T-cell (primary cell): ENCODE data around the gene PRMT1. TPM values are rescaled to one million over a fixed set of nuclear protein-coding genes. Genes with fewer than 3 reads are reported as not detected.

ENCODE experiments used
- ATAC-seq, 4 experiments: fragments of 200-7000 bp in 3 of 4; fragments of 150-1000 bp in 1 of 4; cut with Tn5 transposase; replicated peaks in 1 of 4; 1 replicate in 3 of 4; 2 replicates in 1 of 4; pipeline ENCODE4 v1.10.0; 2021; ENCODE audit warnings: moderate library complexity in 3 of 4, mild to moderate bottlenecking in 2 of 4, moderate number of reproducible peaks in 1 of 4
- CTCF ChIA-PET, 2 donors: fragments of 300-600 bp; sonication (Branson Sonifier 250); formaldehyde crosslinking; loops; one replicate each; lab custom pipeline; 2022; ENCODE audit warnings: antibody characterized with exemption in 2 of 2; lab: Charles Lee
- POLR2A ChIA-PET, 2 donors: fragments of 300-600 bp; sonication (Branson Sonifier 250); formaldehyde crosslinking; loops; one replicate each; lab custom pipeline; 2022; ENCODE audit warnings: antibody characterized with exemption in 2 of 2; lab: Charles Lee
- DNase-seq, 35 experiments: peaks; one replicate each; pipeline versions ENCODE4 v3.0.0 to v3.0.0-alpha.2; 2013 to 2023
- H3K27ac ChIP-seq: one replicate; pipeline ENCODE4 v1.5.1; 2013; ENCODE audit warnings: low read length
- H3K27me3 ChIP-seq, 2 experiments: replicated peaks in 1 of 2; 1 replicate in 1 of 2; 2 replicates in 1 of 2; pipeline versions ENCODE4 v1.6.1 to v1.7.0; 2013; ENCODE audit warnings: low read length in 1 of 2, mixed read lengths in 1 of 2; ENCODE audit not compliant: control insufficient read depth in 2 of 2, insufficient read depth in 2 of 2; ENCODE audit errors: extremely low read depth in 1 of 2
- H3K36me3 ChIP-seq, 2 donors: 1 replicate in 1 of 2; 2 replicates in 1 of 2; pipeline versions ENCODE4 v1.6.1 to v1.7.0; 2013; ENCODE audit warnings: low read length in 1 of 2; ENCODE audit not compliant: control insufficient read depth in 2 of 2, insufficient read depth in 1 of 2; ENCODE audit errors: extremely low read depth in 1 of 2
- H3K4me1 ChIP-seq, 2 experiments: 1 replicate in 1 of 2; 2 replicates in 1 of 2; pipeline versions ENCODE4 v1.6.1 to v1.7.0; 2013; ENCODE audit warnings: low read length in 2 of 2, mixed read lengths in 1 of 2; ENCODE audit not compliant: insufficient read depth in 2 of 2, control insufficient read depth in 1 of 2; ENCODE audit errors: extremely low read depth in 1 of 2
- H3K4me3 ChIP-seq, 2 donors: 1 replicate in 1 of 2; 2 replicates in 1 of 2; pipeline versions ENCODE4 v1.5.1 to v1.7.0; 2013; ENCODE audit warnings: mild to moderate bottlenecking in 2 of 2, low read length in 1 of 2, moderate library complexity in 1 of 2; ENCODE audit not compliant: control insufficient read depth in 1 of 2; ENCODE audit errors: extremely low read depth in 1 of 2
- H3K9me3 ChIP-seq: 2 replicates; pipeline ENCODE4 v1.7.0; 2013
- H3K27ac Mint-ChIP-seq, 2 donors: one replicate each; pipeline ENCODE4 v1.8.0; 2020 to 2021; ENCODE audit warnings: mild to moderate bottlenecking in 2 of 2, mixed read lengths in 2 of 2
- H3K27me3 Mint-ChIP-seq, 2 donors: one replicate each; pipeline ENCODE4 v1.8.0; 2021 to 2022; ENCODE audit warnings: mixed read lengths in 2 of 2
- H3K36me3 Mint-ChIP-seq: one replicate; pipeline ENCODE4 v1.8.0; 2021; ENCODE audit warnings: mixed read lengths
- H3K4me1 Mint-ChIP-seq, 3 donors: one replicate each; pipeline ENCODE4 v1.8.0; 2020 to 2022; ENCODE audit warnings: mixed read lengths in 3 of 3, mild to moderate bottlenecking in 1 of 3
- H3K4me3 Mint-ChIP-seq, 3 donors: one replicate each; pipeline ENCODE4 v1.8.0; 2020 to 2022; ENCODE audit warnings: mild to moderate bottlenecking in 3 of 3, mixed read lengths in 3 of 3, moderate library complexity in 3 of 3
- H3K9me3 Mint-ChIP-seq, 3 donors: one replicate each; pipeline ENCODE4 v1.8.0; 2020 to 2022; ENCODE audit warnings: mixed read lengths in 3 of 3
- WGBS: methylation state at CpG from one replicate; pipeline ENCODE4 v1.1.5; 2013; ENCODE audit warnings: missing lambda C conversion rate; ENCODE audit not compliant: insufficient coverage; 5-methylcytosine and 5-hydroxymethylcytosine counted together
- total RNA-seq, 35 experiments: library from RNA in 6 of 35; stranded (reverse) in 6 of 35; fragments of 120-200 nt in 1 of 35; gene quantifications; one replicate each; pipeline versions ENCODE4 v1.2.1 to v1.2.4 and lab custom pipeline; 2013 to 2026

PRMT1 gene
- total RNA-seq, 5 donors from 2014 or later (not counting 1 experiment from before 2014, with no cell fraction given), result 72.0 to 116 (median 107) TPM

GRCh38 chr19:49665351-49666119, 11.5 kb upstream of the PRMT1 start, which contains the start of the genes BCL2L12 and IRF3:
TSS of gene BCL2L12 (plus strand) at chr19:49665933. CDS start at chr19:49666693, 760 bp downstream.
TSS of gene IRF3 (minus strand) at chr19:49665857. CDS start at chr19:49664838, 1,019 bp downstream.
- Histone ChIP-seq H3K9me3 (no peaks in the 10 kb centered on the region), H3K36me3 (peaks cover 7 to 32% of the 10 kb centered on the region in 2 donors), H3K4me3 (peak within 1 kb of the TSS; percentile 93), H3K4me1 (peaks cover 4 to 46% of the 10 kb centered on the region in 2 experiments), H3K27ac (peak within 1 kb of the TSS; percentile 78), H3K27me3 (no peaks in the 10 kb centered on the region)
- peak; percentile 97 to 100 (median 99) for DNase-seq
- H3K9me3 Mint-ChIP-seq, result no peaks in the 10 kb centered on the region
- no peaks in the 10 kb centered on the region for H3K27me3 Mint-ChIP-seq
- under 1% methylated on average over 43 of the region's 50 CpGs for WGBS
- H3K36me3 Mint-ChIP-seq, result peaks cover 4% of the 10 kb centered on the region
- peaks cover 36 to 48% (median 37%) of the 10 kb centered on the region in 3 donors for H3K4me1 Mint-ChIP-seq
- POLR2A ChIA-PET, result interaction anchor here (0.7 to 1.8 kb wide), 4 partner anchors 11 to 30 kb away, joined by 3 to 6 read pairs (median 4); partner anchors contain the start of gene RRAS (in 1 of the 2)
- CTCF ChIA-PET, result interaction anchor here in 1 of 2 donors (0.5 to 3.2 kb wide), 6 partner anchors 10 to 76 kb away, joined by 3 to 30 read pairs (median 4); partner anchors contain the start of genes PRMT1, RRAS and SCAF1
- H3K27ac Mint-ChIP-seq, result peak within 1 kb of the TSS; percentile 100
- peak; percentile 81 to 85 (median 82) for ATAC-seq
- H3K4me3 Mint-ChIP-seq, result peak within 1 kb of the TSS; percentile 93 to 100 (median 99)

DNA sequence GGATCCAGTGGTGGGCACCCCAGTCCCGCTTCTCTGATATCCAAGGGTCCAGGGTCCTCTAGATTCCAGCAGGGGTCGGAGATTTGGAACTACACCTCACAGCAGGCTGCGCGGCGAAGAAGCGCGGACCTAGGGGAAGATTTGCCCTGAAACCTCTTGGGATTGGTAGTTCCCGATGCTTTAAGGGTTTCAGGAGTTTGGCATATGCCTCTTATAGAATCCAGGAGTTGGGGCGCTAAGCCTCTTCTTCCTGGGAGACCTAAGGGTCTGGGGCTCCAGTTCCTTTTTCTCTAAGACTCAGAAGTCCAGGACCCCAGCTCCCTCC, 11.0 kb upstream of the PRMT1 start:
- H3K4me3 Mint-ChIP-seq, result peak overlapping the region; percentile 93 to 100 (median 99)
- ATAC-seq, result peak in 2 of 4 experiments; percentile 0 to 13

DNA sequence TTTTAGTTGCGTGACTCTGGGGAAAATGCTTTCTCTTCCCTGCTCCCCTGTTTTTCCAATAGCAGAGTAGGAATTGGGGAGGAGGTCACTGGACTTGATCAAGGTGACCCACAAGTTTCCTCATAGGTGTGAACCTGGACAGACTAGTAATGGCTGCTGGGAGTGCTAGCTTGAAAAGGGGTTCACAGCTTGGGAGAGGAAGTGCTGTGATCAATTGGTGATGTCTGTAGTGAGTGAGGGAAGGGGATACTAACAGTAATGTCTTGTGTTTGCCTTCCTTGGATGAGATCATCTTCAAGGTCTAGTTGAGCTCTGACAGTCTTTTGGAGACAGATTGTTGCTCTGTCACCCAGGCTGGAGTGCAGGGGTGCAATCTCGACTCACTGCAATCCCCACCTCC, 9.6 kb upstream of the PRMT1 start:
- no peak for ATAC-seq
- peak overlapping the region; percentile 93 to 100 (median 99) for H3K4me3 Mint-ChIP-seq
- no peaks in the 10 kb centered on the region for H3K27me3 Mint-ChIP-seq
- WGBS, result 100% methylated on average over 1 of the region's 2 CpGs
- Histone ChIP-seq H3K27me3 (no peaks in the 10 kb centered on the region), H3K4me1 (peaks cover 4 to 39% of the 10 kb centered on the region in 2 experiments), H3K9me3 (no peaks in the 10 kb centered on the region), H3K36me3 (peaks cover 11 to 14% of the 10 kb centered on the region in 2 donors), H3K4me3 (no peak overlapping the region), H3K27ac (no peak overlapping the region)
- no peaks in the 10 kb centered on the region for H3K9me3 Mint-ChIP-seq
- ChIA-PET CTCF (interaction anchor here in 1 of 2 donors (0.6 to 1.1 kb wide), 2 partner anchors 9 to 13 kb away, joined by 3 to 5 read pairs; partner anchors contain the start of gene PRMT1), POLR2A (no interaction called here)
- H3K4me1 Mint-ChIP-seq, result peaks cover 39 to 48% (median 44%) of the 10 kb centered on the region in 3 donors
- DNase-seq, result no peak
- peak overlapping the region in 1 of 2 donors; percentile 55 for H3K27ac Mint-ChIP-seq
- peaks cover 4% of the 10 kb centered on the region for H3K36me3 Mint-ChIP-seq

More for the DNA sequence above, 11.0 kb upstream of the PRMT1 start:
- peak in 1 of 35 experiments; percentile 14 for DNase-seq
- WGBS, result 0% methylated on average over 2 of the region's 9 CpGs
- H3K27ac ChIP-seq, result peak overlapping the region; percentile 78
- H3K27me3 ChIP-seq, result no peaks in the 10 kb centered on the region
- Mint-ChIP-seq H3K36me3 (peaks cover 4% of the 10 kb centered on the region), H3K9me3 (no peaks in the 10 kb centered on the region), H3K4me1 (peaks cover 35 to 48% (median 37%) of the 10 kb centered on the region in 3 donors), H3K27ac (peak overlapping the region; percentile 100), H3K27me3 (no peaks in the 10 kb centered on the region)
- POLR2A ChIA-PET, result no interaction called here
- H3K9me3 ChIP-seq, result no peaks in the 10 kb centered on the region
- H3K4me3 ChIP-seq, result peak overlapping the region; percentile 93
- peaks cover 7 to 26% of the 10 kb centered on the region in 2 donors for H3K36me3 ChIP-seq
- CTCF ChIA-PET, result interaction anchor here in 1 of 2 donors (1.0 to 3.2 kb wide), 4 partner anchors 11 to 26 kb away, joined by 3 to 30 read pairs (median 5); partner anchors contain the start of genes RRAS and SCAF1
- H3K4me1 ChIP-seq, result peaks cover 4 to 43% of the 10 kb centered on the region in 2 experiments

- 97% methylated on average over 3 of the region's 3 CpGs for WGBS
- Mint-ChIP-seq H3K4me3 (no peak overlapping the region), H3K9me3 (no peaks in the 10 kb centered on the region), H3K4me1 (peaks cover 20 to 35% (median 34%) of the 10 kb centered on the region in 3 donors), H3K27me3 (no peaks in the 10 kb centered on the region), H3K27ac (no peak overlapping the region), H3K36me3 (peaks cover 4% of the 10 kb centered on the region)
- CTCF ChIA-PET, result no interaction called here
- Histone ChIP-seq H3K36me3 (peaks cover 4% of the 10 kb centered on the region in 2 donors), H3K4me1 (peaks cover 4 to 21% of the 10 kb centered on the region in 2 experiments), H3K27me3 (no peaks in the 10 kb centered on the region), H3K4me3 (no peak overlapping the region), H3K27ac (no peak overlapping the region), H3K9me3 (no peaks in the 10 kb centered on the region)
- no peak for ATAC-seq
- POLR2A ChIA-PET, result no interaction called here
- DNase-seq, result no peak
Observed at GRCh38 chr19:49669516-49669915, 7.6 kb upstream of the PRMT1 start.

GRCh38 chr19:49672131-49672919, 4.7 kb upstream of the PRMT1 start:
- peaks cover 4% of the 10 kb centered on the region for H3K36me3 Mint-ChIP-seq
- Histone ChIP-seq H3K27ac (no peak overlapping the region), H3K36me3 (peaks cover 4% of the 10 kb centered on the region in 2 donors), H3K9me3 (no peaks in the 10 kb centered on the region), H3K27me3 (no peaks in the 10 kb centered on the region), H3K4me1 (peaks cover 0 to 16% of the 10 kb centered on the region in 2 experiments), H3K4me3 (no peak overlapping the region)
- DNase-seq, result peak in 34 of 35 experiments; percentile 42 to 83 (median 67)
- POLR2A ChIA-PET, result no interaction called here
- CTCF ChIA-PET, result interaction anchor here (0.6 to 1.5 kb wide), 2 partner anchors 166 to 167 kb away, joined by 4 to 6 read pairs; no protein-coding TSS in a partner anchor
- H3K4me3 Mint-ChIP-seq, result no peak overlapping the region
- no peak for ATAC-seq
- no peaks in the 10 kb centered on the region for H3K9me3 Mint-ChIP-seq
- H3K4me1 Mint-ChIP-seq, result peaks cover 17 to 23% (median 22%) of the 10 kb centered on the region in 3 donors
- 40% methylated on average over 26 of the region's 28 CpGs for WGBS
- H3K27me3 Mint-ChIP-seq, result no peaks in the 10 kb centered on the region
- peak overlapping the region; percentile 29 to 48 for H3K27ac Mint-ChIP-seq
